Naive B cell (primary cell): ENCODE results near the gene BRICD5. TPM values are rescaled to one million over a fixed set of nuclear protein-coding genes. Genes with fewer than 3 reads are reported as not detected.

Source experiments
- ATAC-seq, 2 donors: fragments of 150-1000 bp; cut with Tn5 transposase; 2 replicates each; pipeline ENCODE4 v1.10.0; 2021; ENCODE audit warnings: low read depth in 2 of 2, mild to moderate bottlenecking in 2 of 2, moderate library complexity in 2 of 2
- DNase-seq: peaks from one replicate; pipeline ENCODE4 v3.0.0; 2022
- H3K27ac Mint-ChIP-seq, 6 donors: one replicate each; pipeline ENCODE4 v1.8.0; 2020 to 2022; ENCODE audit warnings: mild to moderate bottlenecking in 6 of 6, mixed read lengths in 6 of 6, moderate library complexity in 5 of 6, inconsistent platforms in 2 of 6
- H3K27me3 Mint-ChIP-seq, 3 donors: one replicate each; pipeline ENCODE4 v1.8.0; 2021 to 2022; ENCODE audit warnings: mixed read lengths in 3 of 3, mild to moderate bottlenecking in 1 of 3
- H3K36me3 Mint-ChIP-seq, 2 donors: one replicate each; pipeline ENCODE4 v1.8.0; 2020 to 2022; ENCODE audit warnings: mixed read lengths in 2 of 2, inconsistent platforms in 1 of 2, mild to moderate bottlenecking in 1 of 2
- H3K4me1 Mint-ChIP-seq, 3 donors: one replicate each; pipeline ENCODE4 v1.8.0; 2020 to 2022; ENCODE audit warnings: mixed read lengths in 3 of 3, inconsistent platforms in 1 of 3, mild to moderate bottlenecking in 1 of 3, moderate library complexity in 1 of 3
- H3K4me3 Mint-ChIP-seq, 8 donors: one replicate each; pipeline ENCODE4 v1.8.0; 2020 to 2022; ENCODE audit warnings: mild to moderate bottlenecking in 8 of 8, mixed read lengths in 8 of 8, moderate library complexity in 8 of 8, inconsistent platforms in 2 of 8
- H3K9me3 Mint-ChIP-seq, 7 donors: one replicate each; pipeline ENCODE4 v1.8.0; 2020 to 2022; ENCODE audit warnings: mixed read lengths in 7 of 7, mild to moderate bottlenecking in 5 of 7, inconsistent platforms in 2 of 7, moderate library complexity in 1 of 7
- polyA plus RNA-seq, 6 donors: library from polyadenylated mRNA; unstranded; fragments of 300-500 nt; fragmentation: Illumina TruSeq; gene quantifications; one replicate each; pipeline ENCODE4 v1.2.3, GENCODE V29; 2021; ENCODE audit warnings: low read depth in 6 of 6

Gene BRICD5
- polyA plus RNA-seq, 6 donors from 2014 or later, result 0.48 to 0.49 TPM; not detected in 4

- peaks cover 14 to 20% (median 17%) of the 10 kb centered on the region in 3 donors for H3K4me1 Mint-ChIP-seq
- H3K9me3 Mint-ChIP-seq, result no peaks in the 10 kb centered on the region
- ATAC-seq (no peak), DNase-seq (no peak)
- no peaks in the 10 kb centered on the region for H3K36me3 Mint-ChIP-seq
- H3K4me3 Mint-ChIP-seq, result no peak overlapping the region
- H3K27me3 Mint-ChIP-seq, result no peaks in the 10 kb centered on the region
- no peak overlapping the region for H3K27ac Mint-ChIP-seq
Measured at GRCh38 chr16:2161911-2162310, 48.8 kb downstream of the BRICD5 start.

GRCh38 chr16:2160915-2161551, 49.6 kb downstream of the BRICD5 start:
- H3K4me1 Mint-ChIP-seq, result peaks cover 23 to 29% (median 26%) of the 10 kb centered on the region in 3 donors
- no peak overlapping the region for H3K4me3 Mint-ChIP-seq
- H3K27me3 Mint-ChIP-seq, result no peaks in the 10 kb centered on the region
- no peaks in the 10 kb centered on the region for H3K9me3 Mint-ChIP-seq
- H3K36me3 Mint-ChIP-seq, result no peaks in the 10 kb centered on the region
- DNase-seq (no peak), ATAC-seq (no peak)
- H3K27ac Mint-ChIP-seq, result no peak overlapping the region

Other genes starting within 250 kb of the BRICD5 start
- 1,000 to 10,000 TPM; 5,355 to 7,267 (median 6,090) TPM for gene RPS2, start 246.0 kb downstream of the BRICD5 start, polyA plus RNA-seq
- not detected for gene RNF151, start 244.0 kb downstream of the BRICD5 start, polyA plus RNA-seq
- 10 to 100 TPM; 10.9 to 54.8 (median 35.4) TPM for gene TBL3, start 238.8 kb downstream of the BRICD5 start, polyA plus RNA-seq
- gene NOXO1, start 229.4 kb downstream of the BRICD5 start, polyA plus RNA-seq, result not detected
- 10 to 100 TPM; 31.9 to 58.2 (median 37.6) TPM for gene GFER, start 226.7 kb downstream of the BRICD5 start, polyA plus RNA-seq
- 1 to 10 TPM in 5 of 6 donors, not detected in 1; 1.5 to 4.1 (median 2.8) TPM for gene SYNGR3, start 220.9 kb downstream of the BRICD5 start, polyA plus RNA-seq
- 1 to 10 TPM; 2.7 to 8.4 (median 3.9) TPM for gene ZNF598, start 201.0 kb downstream of the BRICD5 start, polyA plus RNA-seq
- gene NPW, start 191.1 kb downstream of the BRICD5 start, polyA plus RNA-seq, result not detected
- not detected for gene NHERF2, start 184.0 kb downstream of the BRICD5 start, polyA plus RNA-seq
- gene NTHL1, start 163.0 kb downstream of the BRICD5 start, polyA plus RNA-seq, result 10 to 100 TPM; 21.4 to 38.3 (median 26.0) TPM
- 10 to 100 TPM; 16.6 to 45.0 (median 24.9) TPM for gene TSC2, start 162.9 kb downstream of the BRICD5 start, polyA plus RNA-seq
- gene PKD1, start 75.0 kb downstream of the BRICD5 start, polyA plus RNA-seq, result 10 to 100 TPM in 1 of 6 donors, 1 to 10 TPM in 5; 2.8 to 10.4 (median 4.0) TPM
- gene RAB26, start 62.2 kb downstream of the BRICD5 start, polyA plus RNA-seq, result 1 to 10 TPM in 4 of 6 donors, under 1 TPM in 1, not detected in 1; 0.66 to 2.7 (median 1.4) TPM
- 1 to 10 TPM; 4.2 to 9.4 (median 5.6) TPM for gene TRAF7, start 55.1 kb downstream of the BRICD5 start, polyA plus RNA-seq
- not detected for gene CASKIN1, start 14.3 kb downstream of the BRICD5 start, polyA plus RNA-seq
- gene MLST8, start 5.4 kb downstream of the BRICD5 start, polyA plus RNA-seq, result 10 to 100 TPM; 28.1 to 43.1 (median 33.4) TPM
- 10 to 100 TPM in 2 of 6 donors, 1 to 10 TPM in 4; 5.7 to 11.0 (median 9.5) TPM for gene PGP, start 4.0 kb upstream of the BRICD5 start, polyA plus RNA-seq
- gene E4F1, start 12.7 kb upstream of the BRICD5 start, polyA plus RNA-seq, result 10 to 100 TPM in 2 of 6 donors, 1 to 10 TPM in 4; 6.4 to 16.1 (median 8.9) TPM
- gene DNASE1L2, start 25.6 kb upstream of the BRICD5 start, polyA plus RNA-seq, result under 1 TPM in 1 of 6 donors, not detected in 5; 0.30 TPM
- gene ECI1, start 40.7 kb upstream of the BRICD5 start, polyA plus RNA-seq, result 10 to 100 TPM; 41.7 to 55.1 (median 48.6) TPM
- gene RNPS1, start 57.3 kb upstream of the BRICD5 start, polyA plus RNA-seq, result 100 to 1,000 TPM; 238 to 325 (median 252) TPM
- gene ABCA3, start 129.9 kb upstream of the BRICD5 start, polyA plus RNA-seq, result 1 to 10 TPM in 2 of 6 donors, under 1 TPM in 3, not detected in 1; 0.54 to 1.8 (median 0.98) TPM
- 1 to 10 TPM in 5 of 6 donors, not detected in 1; 1.8 to 5.0 (median 2.8) TPM for gene CCNF, start 218.6 kb upstream of the BRICD5 start, polyA plus RNA-seq
- 1 to 10 TPM in 1 of 6 donors, under 1 TPM in 3, not detected in 2; 0.16 to 1.7 (median 0.58) TPM for gene TEDC2, start 249.2 kb upstream of the BRICD5 start, polyA plus RNA-seq